ENCODE measurements around the gene ZBTB7C.

DNA sequence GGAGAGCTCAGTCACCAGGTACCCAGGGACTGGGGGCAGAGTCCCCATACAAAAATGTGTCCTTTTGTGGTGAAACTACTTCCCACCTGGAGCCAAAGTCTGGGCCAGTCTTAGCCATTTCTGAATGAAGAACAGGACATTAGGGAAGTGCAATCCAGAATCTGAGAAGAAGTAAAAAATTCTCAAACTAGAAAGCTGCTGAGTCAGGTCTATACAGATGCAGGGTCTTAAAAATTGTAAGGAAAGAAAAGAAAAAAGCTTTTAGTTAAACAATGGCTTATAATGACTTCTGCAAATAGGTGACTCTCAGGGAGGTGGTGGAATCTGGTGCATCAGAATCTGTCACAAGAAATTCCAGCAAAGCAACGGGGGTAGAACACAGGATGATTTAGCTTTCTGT lies 13.5 kb downstream of the ZBTB7C start:
- TF ChIP-seq RAD21 (IDR thresholded peaks at IDR 0.05 in 1 of 2, conservative IDR thresholded peaks at IDR 0.05 in 1 of 2; ENCODE audit: low read depth in 2 of 2, low read length in 2 of 2), result no peak
- TF ChIP-seq BRCA1 (IDR thresholded peaks at IDR 0.05; ENCODE audit: low read depth, low read length), result no peak
- TF ChIP-seq HDAC6 (IDR thresholded peaks at IDR 0.05; ENCODE audit: low read depth, low read length), result no peak
- TF ChIP-seq, protein P1, sequence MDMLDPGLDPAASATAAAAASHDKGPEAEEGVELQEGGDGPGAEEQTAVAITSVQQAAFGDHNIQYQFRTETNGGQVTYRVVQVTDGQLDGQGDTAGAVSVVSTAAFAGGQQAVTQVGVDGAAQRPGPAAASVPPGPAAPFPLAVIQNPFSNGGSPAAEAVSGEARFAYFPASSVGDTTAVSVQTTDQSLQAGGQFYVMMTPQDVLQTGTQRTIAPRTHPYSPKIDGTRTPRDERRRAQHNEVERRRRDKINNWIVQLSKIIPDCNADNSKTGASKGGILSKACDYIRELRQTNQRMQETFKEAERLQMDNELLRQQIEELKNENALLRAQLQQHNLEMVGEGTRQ (IDR thresholded peaks at IDR 0.05; ENCODE audit: low read length), result no peak
